ENCODE results near the gene ZFYVE21.

DNA sequence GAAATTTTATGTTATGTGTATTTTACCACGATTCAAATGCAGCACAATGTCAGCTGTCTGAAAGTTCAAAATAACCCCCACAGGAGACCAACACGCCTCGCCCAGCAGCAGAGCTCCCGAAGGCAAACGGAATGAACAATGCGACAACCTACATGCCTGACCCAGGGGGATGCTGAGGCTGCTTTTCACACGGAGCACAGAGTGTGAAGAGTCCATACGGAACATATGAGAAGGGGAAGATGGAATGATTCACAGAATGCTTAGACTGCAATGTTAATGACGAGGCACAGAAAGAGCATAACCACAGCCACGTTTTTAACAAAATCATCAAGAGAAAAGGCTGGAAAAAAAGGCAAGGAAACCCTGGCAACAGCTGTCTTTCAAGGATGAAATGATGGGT lies 22.6 kb downstream of the ZFYVE21 start:
- TF ChIP-seq, protein P1, sequence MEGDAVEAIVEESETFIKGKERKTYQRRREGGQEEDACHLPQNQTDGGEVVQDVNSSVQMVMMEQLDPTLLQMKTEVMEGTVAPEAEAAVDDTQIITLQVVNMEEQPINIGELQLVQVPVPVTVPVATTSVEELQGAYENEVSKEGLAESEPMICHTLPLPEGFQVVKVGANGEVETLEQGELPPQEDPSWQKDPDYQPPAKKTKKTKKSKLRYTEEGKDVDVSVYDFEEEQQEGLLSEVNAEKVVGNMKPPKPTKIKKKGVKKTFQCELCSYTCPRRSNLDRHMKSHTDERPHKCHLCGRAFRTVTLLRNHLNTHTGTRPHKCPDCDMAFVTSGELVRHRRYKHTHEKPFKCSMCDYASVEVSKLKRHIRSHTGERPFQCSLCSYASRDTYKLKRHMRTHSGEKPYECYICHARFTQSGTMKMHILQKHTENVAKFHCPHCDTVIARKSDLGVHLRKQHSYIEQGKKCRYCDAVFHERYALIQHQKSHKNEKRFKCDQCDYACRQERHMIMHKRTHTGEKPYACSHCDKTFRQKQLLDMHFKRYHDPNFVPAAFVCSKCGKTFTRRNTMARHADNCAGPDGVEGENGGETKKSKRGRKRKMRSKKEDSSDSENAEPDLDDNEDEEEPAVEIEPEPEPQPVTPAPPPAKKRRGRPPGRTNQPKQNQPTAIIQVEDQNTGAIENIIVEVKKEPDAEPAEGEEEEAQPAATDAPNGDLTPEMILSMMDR (IDR thresholded peaks at IDR 0.05), result no peak
- TF ChIP-seq POLR2A (IDR thresholded peaks at IDR 0.05) (no peak), EP300 (IDR thresholded peaks at IDR 0.05) (no peak), POLR2AphosphoS5 (IDR thresholded peaks at IDR 0.05) (no peak)
